Measurements from ENCODE around the gene CDH23. TPM values are rescaled to one million over a fixed set of nuclear protein-coding genes. Genes with fewer than 3 reads are reported as not detected.

The CDH23 gene
- total RNA-seq, 1 donor from 2014 or later: 9.4 TPM

DNA sequence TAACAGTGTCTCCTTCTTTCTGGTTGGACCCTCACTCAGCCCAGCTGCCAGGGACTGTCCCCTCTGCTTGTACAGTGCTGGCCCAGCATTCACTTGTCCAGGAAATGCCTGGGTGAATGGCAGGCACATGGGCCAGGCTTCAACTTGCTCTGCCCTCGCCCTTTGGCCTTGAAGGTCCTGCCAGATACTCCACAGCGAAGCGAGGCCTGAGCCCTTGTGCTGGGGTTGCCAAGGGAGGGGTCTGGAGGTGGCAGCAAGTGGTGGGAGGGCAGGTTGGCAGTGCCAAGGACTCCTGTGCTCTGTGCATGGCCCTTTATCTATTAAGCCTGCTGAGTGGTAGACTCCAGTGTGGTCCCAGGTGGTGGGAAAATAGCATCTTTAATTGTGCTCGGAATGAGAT lies 75.7 kb downstream of the CDH23 start:
- DNase-seq (ENCODE audit: extremely low spot score, unreplicated experiment): no peak
- Mint-ChIP-seq H3K9me3 (no peaks in the 10 kb centered on the region), H3K27me3 (peaks cover 9% of the 10 kb centered on the region), H3K4me1 (ENCODE audit: unreplicated experiment) (peaks cover 14% of the 10 kb centered on the region), H3K36me3 (no peaks in the 10 kb centered on the region), H3K27ac (no peak overlapping the region), H3K4me3 (no peak overlapping the region)
- TF ChIP-seq, protein P1, sequence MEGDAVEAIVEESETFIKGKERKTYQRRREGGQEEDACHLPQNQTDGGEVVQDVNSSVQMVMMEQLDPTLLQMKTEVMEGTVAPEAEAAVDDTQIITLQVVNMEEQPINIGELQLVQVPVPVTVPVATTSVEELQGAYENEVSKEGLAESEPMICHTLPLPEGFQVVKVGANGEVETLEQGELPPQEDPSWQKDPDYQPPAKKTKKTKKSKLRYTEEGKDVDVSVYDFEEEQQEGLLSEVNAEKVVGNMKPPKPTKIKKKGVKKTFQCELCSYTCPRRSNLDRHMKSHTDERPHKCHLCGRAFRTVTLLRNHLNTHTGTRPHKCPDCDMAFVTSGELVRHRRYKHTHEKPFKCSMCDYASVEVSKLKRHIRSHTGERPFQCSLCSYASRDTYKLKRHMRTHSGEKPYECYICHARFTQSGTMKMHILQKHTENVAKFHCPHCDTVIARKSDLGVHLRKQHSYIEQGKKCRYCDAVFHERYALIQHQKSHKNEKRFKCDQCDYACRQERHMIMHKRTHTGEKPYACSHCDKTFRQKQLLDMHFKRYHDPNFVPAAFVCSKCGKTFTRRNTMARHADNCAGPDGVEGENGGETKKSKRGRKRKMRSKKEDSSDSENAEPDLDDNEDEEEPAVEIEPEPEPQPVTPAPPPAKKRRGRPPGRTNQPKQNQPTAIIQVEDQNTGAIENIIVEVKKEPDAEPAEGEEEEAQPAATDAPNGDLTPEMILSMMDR (conservative IDR thresholded peaks at IDR 0.05): no peak

DNA sequence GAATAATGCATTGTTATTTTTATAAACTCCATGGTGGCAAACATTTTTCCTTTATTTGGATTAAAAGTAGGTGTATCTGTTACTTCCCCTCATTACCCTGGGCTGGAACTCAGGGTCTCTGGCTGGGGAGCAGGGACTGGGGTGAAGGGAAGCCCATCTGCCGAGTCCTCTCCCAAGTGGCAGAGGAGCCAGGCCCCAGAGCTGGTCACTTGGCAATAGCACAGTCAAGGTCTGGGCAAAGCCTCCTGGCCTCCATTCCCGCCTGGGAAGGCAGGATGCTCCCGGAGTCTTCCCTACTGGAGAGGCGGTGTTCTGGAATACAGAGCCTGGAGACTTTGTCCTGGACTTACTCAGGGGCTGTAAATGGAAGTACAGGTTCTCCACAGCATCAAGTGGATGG lies 76.2 kb downstream of the CDH23 start:
- Mint-ChIP-seq H3K4me1 (ENCODE audit: unreplicated experiment) (peaks cover 14% of the 10 kb centered on the region), H3K4me3 (no peak overlapping the region)

DNA sequence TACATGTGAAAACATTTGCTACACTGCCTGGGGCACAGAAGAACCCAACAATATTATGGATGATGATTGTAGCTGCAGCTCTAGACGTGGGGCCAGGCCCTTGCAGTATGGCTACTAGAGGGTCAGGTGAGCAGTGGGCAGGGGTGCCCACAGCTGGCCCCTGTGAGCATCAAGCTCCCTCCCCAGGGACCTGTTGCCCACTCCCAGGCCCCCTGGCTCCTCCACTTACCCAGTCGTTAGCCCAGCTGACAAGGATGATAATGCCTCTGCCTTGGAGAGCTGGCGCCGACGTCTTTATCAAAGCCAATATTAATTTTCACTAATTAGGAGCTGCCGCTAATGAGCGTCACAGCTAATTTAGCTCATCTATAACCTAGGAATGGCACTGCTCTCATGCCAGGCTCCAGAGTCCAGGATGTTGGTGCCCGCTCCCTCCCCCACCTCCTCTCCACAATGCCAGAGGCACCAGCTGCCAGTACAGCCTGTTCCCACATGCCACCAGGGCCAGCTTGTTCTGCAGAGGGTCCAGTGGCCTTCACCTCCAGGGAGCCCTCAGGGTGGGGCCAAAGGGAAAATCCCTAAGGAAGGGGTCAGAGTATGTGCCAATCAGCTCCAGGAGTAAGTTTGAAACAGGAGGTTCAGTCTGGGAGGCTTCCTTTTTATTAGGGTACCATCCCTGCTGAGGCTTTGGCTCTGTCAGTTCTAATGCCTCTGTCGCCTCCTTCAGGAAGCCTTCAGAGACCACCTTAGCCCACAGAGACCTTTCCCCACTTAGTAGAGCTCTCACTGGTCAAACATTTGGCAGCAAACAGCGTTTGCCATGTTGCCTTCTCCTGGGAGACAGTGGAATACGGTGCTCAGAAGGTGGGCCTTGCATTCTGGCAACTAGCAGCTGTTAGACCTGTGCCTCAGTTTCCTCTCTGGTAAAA lies 77.2 kb downstream of the CDH23 start:
- DNase-seq (ENCODE audit: extremely low spot score, unreplicated experiment): no peak
- Mint-ChIP-seq H3K9me3 (no peaks in the 10 kb centered on the region), H3K27me3 (peaks cover 22% of the 10 kb centered on the region), H3K27ac (no peak overlapping the region), H3K4me3 (no peak overlapping the region), H3K36me3 (no peaks in the 10 kb centered on the region), H3K4me1 (ENCODE audit: unreplicated experiment) (peaks cover 14% of the 10 kb centered on the region)
- TF ChIP-seq, protein P1 (conservative IDR thresholded peaks at IDR 0.05): no peak

More for the DNA sequence above, 76.2 kb downstream of the CDH23 start:
- DNase-seq (ENCODE audit: extremely low spot score, unreplicated experiment): no peak
- TF ChIP-seq, protein P1 (conservative IDR thresholded peaks at IDR 0.05): no peak
- Mint-ChIP-seq H3K9me3 (no peaks in the 10 kb centered on the region), H3K36me3 (no peaks in the 10 kb centered on the region), H3K27me3 (peaks cover 13% of the 10 kb centered on the region), H3K27ac (no peak overlapping the region)

DNA sequence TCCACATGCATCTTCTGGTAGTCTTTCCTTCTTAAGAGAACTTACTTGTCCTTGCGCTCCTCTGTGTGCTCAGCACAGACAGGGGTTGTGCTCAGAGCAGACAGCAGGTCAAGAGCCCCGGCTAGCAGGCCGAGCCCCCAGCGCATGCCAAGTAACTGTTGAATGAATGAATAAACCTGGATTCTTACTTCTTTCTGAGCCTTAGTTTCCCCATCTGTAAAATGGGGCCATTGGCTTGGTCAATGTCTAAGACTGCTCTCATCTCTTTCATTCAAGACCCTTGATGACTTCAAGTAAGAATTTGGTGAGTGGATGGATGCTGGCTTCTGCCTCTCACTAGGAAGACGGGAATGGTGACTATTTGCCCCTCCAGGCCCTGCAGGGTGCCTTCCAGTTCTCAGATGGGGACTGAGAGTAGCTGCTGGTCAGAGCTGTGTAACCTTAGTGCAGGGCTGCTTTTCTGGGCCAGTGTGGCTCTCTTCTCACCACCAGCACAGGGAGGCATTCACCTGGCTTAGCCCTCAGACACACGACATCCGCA lies 78.1 kb downstream of the CDH23 start:
- no peak overlapping the region for H3K27ac Mint-ChIP-seq
- no peaks in the 10 kb centered on the region for H3K9me3 Mint-ChIP-seq
- H3K4me3 Mint-ChIP-seq: no peak overlapping the region
- peaks cover 20% of the 10 kb centered on the region for H3K27me3 Mint-ChIP-seq
- TF ChIP-seq, protein P1 (conservative IDR thresholded peaks at IDR 0.05): no peak
- H3K36me3 Mint-ChIP-seq: no peaks in the 10 kb centered on the region
- no peak for DNase-seq (ENCODE audit: extremely low spot score, unreplicated experiment)
- H3K4me1 Mint-ChIP-seq (ENCODE audit: unreplicated experiment): peaks cover 14% of the 10 kb centered on the region

DNA sequence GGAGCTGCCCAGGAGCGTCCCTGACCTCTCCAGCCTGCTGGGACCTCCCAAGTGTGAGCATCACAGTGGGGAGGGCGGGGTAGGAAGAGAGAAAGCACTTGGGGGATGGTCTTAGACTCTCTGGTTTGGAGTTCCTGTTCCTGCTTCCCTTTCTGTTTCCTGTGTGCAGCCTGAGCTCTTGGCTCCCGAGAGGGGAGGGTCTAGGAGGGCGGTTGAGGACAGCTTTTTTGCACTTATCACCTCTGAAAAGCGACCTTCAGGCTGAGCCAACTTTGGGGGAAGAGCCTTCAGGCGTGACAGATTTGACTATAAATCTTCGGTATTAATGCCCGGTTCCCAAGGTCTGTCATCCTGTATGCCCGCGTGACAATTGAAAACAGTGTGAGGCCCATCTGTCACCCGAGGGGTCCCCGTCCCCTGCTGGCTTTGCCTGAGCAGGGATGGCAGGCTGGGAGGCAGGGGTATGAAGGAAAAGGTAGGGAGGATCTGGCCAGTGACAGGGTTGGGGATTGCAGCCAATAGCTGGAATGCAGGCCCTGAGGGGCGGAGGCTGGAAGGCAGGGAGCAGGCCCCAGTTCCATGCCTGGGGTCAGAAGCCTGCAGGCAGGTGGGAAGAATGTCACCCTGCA lies 78.6 kb downstream of the CDH23 start:
- no peak for DNase-seq (ENCODE audit: extremely low spot score, unreplicated experiment)
- Mint-ChIP-seq H3K36me3 (no peaks in the 10 kb centered on the region), H3K27me3 (peaks cover 20% of the 10 kb centered on the region), H3K9me3 (no peaks in the 10 kb centered on the region), H3K4me3 (no peak overlapping the region), H3K4me1 (ENCODE audit: unreplicated experiment) (peaks cover 14% of the 10 kb centered on the region), H3K27ac (no peak overlapping the region)
- TF ChIP-seq, protein P1 (conservative IDR thresholded peaks at IDR 0.05): no peak
